ENCODE data around the gene PLET1.

- TF ChIP-seq CTCF (IDR thresholded peaks at IDR 0.05; ENCODE audit: insufficient read depth, low read length) (no peak), POLR2AphosphoS5 (IDR thresholded peaks at IDR 0.05; ENCODE audit: low read depth) (no peak)
Measured at GRCh38 chr11:112222303-112222702, 38.4 kb downstream of the PLET1 start.

Measured in HL-60 (cell line).